Activated effector memory CD4-positive, alpha-beta T cell treated with anti-CD3 and anti-CD28 coated beads, Interleukin-2, amount 50 U/mL, for 16 hours (primary cell): ENCODE results near the gene KLHL41.
A peak's percentile ranks its signal among the peaks of the same experiment; 100 is the strongest.
"Not testable (repeated sequence)": the region's sequence is repeated elsewhere in the genome, so short reads cannot be mapped to it uniquely, and the experiment has no call there.

ENCODE experiments used
- DNase-seq: peaks from one replicate; pipeline ENCODE4 v3.0.0-alpha.2; 2020

KLHL41 gene

GRCh38 chr2:169510496-169510895 is 994 bp downstream of the KLHL41 start:
- no peak for DNase-seq

DNA sequence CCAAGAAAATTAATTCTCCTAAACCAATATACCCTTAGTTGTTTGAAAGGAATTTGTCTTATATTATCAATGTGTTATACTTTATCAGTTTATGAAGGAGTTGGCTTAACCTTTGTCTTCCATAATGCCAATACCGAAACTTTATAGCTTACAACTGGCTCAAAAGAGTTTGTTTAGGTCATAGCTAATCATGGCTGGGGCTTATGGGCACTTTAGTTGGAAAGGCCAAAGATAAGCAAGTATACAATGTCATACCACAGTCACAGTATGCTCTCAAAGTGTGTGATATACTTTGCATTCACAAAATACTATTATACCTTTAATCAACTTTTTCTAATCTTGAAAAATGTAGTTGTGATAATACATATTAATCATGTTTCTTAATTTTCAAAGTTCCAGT is 2.3 kb downstream of the KLHL41 start:
- no peak for DNase-seq

- no peak for DNase-seq
Measured at GRCh38 chr2:169512525-169512924, 3.0 kb downstream of the KLHL41 start.

- DNase-seq: no peak
Measured at GRCh38 chr2:169513094-169513493, 3.6 kb downstream of the KLHL41 start.

GRCh38 chr2:169513926-169514325 is 4.4 kb downstream of the KLHL41 start:
- no peak for DNase-seq

DNA sequence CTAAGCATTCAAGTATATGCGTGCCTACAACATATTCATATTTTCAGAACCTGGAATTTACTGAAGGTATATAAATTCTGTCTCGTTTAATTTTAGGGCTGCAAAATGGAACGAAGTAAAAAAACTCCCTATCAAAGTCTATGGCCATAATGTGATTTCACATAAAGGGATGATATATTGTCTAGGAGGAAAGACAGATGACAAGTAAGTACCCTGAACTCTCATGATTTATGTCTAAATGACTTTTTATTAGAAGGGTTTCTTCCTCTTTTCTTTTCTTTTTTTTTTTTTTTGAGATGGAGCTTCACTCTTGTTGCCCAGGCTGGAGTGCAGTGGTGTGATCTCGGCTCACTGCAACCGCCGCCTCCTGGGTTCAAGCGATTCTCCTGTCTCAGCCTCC is 5.3 kb downstream of the KLHL41 start:
- not testable (repeated sequence) for DNase-seq

GRCh38 chr2:169516488-169516995 is 7.0 kb downstream of the KLHL41 start:
- DNase-seq: not testable (repeated sequence)

DNA sequence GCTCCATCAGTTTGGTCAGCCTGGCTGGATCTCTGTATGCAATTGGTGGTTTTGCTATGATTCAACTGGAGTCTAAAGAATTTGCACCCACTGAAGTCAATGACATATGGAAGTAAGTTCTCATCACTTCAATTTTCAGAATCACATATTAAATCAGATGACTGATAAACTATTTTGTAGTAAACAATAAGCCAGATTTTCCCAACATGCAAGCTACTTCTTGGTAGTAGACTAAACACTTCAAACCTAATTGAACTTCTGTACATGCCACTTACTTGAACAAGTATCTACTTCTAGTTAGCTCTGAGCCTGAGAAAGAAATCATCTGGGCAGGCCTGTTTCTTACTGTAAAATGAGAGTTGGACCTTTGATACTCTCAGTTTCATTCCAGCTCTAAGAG is 11.4 kb downstream of the KLHL41 start:
- no peak for DNase-seq

DNA sequence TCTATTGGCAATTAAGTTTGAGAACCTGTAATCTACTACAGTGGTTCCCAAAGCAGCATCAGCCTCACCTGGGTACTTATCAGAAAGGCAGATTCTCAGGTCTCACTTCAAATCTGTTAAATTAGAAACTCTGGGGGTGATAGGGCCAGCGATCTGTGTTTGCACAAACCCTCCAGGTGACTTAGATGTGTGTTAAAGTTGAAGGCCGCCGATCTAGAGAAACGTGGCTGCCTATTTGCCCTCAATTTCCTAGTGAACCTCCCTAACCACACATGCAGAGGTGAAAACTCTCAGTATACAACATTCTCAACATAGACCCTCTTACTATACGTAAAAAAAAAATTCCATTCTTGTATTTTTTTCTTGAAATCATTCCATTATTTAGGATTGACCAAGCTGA is 14.2 kb downstream of the KLHL41 start:
- no peak for DNase-seq

DNA sequence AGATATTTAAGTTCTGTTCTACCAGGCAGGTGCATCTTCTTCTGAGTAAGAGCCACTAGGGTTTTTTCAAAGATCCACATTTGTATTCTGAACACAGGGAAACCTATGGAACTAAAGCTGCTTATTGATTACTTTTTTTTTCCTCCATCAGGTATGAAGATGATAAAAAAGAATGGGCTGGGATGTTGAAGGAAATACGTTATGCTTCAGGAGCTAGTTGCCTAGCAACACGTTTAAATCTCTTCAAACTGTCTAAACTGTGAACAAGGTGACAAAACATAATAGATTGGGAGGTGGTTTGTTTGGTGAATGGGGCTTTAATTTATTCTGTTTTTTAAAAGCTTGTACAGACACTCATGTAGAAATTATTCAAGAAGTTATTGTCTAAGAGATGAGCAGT is 15.9 kb downstream of the KLHL41 start:
- DNase-seq: no peak

GRCh38 chr2:169526451-169526850 is 16.9 kb downstream of the KLHL41 start:
- no peak for DNase-seq

DNA sequence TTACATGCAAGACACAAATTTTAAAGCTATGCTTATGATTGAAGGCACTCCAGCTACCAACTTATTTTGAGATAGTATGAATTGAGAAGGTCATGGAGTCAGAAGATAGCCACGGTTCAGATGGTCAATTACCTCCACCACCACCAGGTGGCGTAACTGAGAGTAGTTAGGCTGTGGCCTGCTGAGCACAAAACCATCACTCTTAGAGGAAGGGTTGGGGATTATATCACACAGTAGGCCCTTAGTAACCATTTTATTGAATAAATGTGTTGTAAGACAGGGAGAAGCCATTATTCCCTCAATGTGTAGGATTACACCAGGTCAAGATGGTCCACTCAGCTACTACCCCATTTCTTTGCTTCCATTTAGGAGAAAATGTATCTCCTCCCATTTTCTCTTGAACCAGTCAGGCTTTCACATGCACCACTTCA is 18.8 kb downstream of the KLHL41 start:
- DNase-seq: peak; percentile 89

DNA sequence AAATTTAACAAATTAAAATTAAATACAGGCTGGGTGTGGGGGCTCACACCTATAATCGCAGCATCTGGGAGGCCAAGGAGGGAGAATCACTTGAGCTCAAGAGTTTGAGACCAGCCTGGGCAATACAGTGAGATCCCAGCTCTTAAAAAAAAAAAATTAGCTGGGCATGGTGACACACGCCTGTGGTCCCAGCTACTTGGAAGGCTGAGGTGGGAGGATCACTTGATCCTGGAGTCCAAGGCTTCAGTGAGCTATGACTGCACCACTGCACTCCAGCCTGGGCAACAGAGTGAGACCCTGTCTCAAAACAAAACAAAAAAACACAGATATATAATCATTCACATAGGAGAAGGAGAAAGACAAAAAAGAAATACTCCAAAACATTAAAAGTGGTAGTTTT is 30.0 kb downstream of the KLHL41 start:
- DNase-seq: not testable (repeated sequence)

- no peak for DNase-seq
Measured at GRCh38 chr2:169540146-169540545, 30.6 kb downstream of the KLHL41 start.

- no peak for DNase-seq
Measured at GRCh38 chr2:169542433-169542832, 32.9 kb downstream of the KLHL41 start.

- DNase-seq: no peak
Measured at GRCh38 chr2:169546756-169547155, 37.3 kb downstream of the KLHL41 start.

DNA sequence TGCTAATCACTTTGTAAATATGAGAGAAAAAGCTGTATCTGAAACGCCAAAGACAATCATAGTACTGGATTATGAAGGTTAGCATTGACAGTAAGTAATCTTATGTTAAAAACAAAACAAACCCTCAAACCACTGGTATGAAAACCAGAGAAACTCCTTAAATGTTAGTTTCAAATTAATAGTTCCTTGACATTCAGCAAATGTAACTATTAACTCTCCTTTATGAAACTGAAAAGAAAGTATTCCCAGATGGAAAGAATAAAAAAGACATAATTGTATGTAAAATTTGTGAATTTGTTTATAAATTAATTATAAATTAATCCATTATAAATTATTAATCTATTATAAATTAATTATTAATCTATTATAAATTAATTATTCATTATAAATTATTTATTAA is 51.9 kb downstream of the KLHL41 start:
- no peak for DNase-seq

DNA sequence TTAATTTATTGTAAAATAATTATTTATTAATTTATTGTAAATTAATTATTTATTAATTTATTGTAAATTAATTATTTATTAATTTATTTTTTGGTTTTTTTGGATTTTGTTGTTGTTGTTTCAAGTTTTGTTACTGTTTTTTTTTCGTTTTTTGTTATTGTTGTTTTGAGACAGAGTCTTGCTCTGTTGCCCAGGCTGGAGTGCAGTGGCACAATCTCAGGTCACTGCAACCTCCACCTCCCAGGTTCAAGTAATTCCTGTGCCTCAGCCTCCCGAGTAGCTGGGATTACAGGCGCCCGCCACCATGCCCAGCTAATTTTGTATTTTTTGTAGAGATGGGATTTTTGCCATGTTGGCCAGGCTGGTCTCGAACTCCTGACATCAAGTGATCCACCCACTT is 52.6 kb downstream of the KLHL41 start:
- DNase-seq: not testable (repeated sequence)

GRCh38 chr2:169562519-169562918 is 53.0 kb downstream of the KLHL41 start:
- DNase-seq: no peak

GRCh38 chr2:169565686-169566085 is 56.2 kb downstream of the KLHL41 start:
- no peak for DNase-seq

DNA sequence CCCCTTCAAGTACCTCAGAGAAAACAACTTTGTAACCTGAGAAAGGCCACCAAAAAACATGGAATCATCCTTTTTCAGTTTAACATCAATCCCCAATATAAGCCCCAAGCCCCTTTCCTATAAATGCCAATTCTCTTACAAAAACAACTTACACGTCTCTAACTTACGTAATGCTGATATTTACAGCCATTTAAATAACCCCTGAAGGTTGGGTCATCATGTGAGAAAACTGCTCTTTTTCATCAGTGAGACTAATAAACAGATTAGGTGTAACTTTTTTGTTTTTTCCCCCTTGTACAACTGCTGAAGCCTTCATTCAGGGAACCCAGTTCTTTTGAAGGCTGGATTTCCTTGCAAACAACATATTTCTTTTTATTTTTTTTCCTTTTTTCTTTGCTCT is 60.4 kb downstream of the KLHL41 start:
- no peak for DNase-seq

GRCh38 chr2:169570752-169571151 is 61.2 kb downstream of the KLHL41 start:
- DNase-seq: not testable (repeated sequence)

DNA sequence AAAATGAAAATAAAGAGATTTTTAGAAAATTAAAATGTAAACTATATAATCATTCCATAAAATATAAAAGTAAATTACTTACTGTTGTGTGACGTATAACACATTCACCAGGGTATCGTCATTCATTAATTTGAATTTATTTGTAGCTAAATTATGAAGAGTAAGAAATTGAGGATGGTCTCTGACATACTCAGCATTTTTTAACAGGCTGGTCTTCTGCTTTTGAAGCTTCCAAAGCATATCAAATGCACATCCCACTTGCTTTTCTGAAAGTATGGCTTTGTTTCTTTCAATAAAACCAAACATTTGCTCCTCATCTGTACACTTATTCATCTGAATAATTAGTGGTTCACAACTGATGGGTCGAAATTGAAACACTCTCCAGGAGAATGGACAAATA is 62.1 kb downstream of the KLHL41 start:
- DNase-seq: no peak

GRCh38 chr2:169572189-169572588 is 62.7 kb downstream of the KLHL41 start:
- DNase-seq: no peak

GRCh38 chr2:169572821-169573159 is 63.3 kb downstream of the KLHL41 start:
- no peak for DNase-seq
